ENCODE results near the gene CRIM1. TPM values are rescaled to one million over a fixed set of nuclear protein-coding genes. Genes with fewer than 3 reads are reported as not detected.

Gene CRIM1
- total RNA-seq, 2 donors from 2014 or later: 217 to 465 TPM

- ATAC-seq (ENCODE audit: insufficient number of reproducible peaks, low FRiP score, low read depth) (no peak), DNase-seq (ENCODE audit: low spot score) (no peak)
- H3K9me3 ChIP-seq: no peaks in the 10 kb centered on the region
- TF ChIP-seq CTCF (IDR thresholded peaks at IDR 0.05): no peak
- no peaks in the 10 kb centered on the region for H3K27me3 ChIP-seq (replicated peaks; ENCODE audit: insufficient read depth)
- no peak overlapping the region for H3K4me3 ChIP-seq
- peaks cover 32 to 55% of the 10 kb centered on the region in 2 donors for H3K4me1 ChIP-seq (ENCODE audit: control insufficient read depth in 1 of 2, low read depth in 2 of 2)
- H3K27ac ChIP-seq: peak overlapping the region in 1 of 2 donors; percentile 45
- H3K36me3 ChIP-seq: no peaks in the 10 kb centered on the region
Observed at GRCh38 chr2:36466135-36466534, 110.6 kb downstream of the CRIM1 start.

DNA sequence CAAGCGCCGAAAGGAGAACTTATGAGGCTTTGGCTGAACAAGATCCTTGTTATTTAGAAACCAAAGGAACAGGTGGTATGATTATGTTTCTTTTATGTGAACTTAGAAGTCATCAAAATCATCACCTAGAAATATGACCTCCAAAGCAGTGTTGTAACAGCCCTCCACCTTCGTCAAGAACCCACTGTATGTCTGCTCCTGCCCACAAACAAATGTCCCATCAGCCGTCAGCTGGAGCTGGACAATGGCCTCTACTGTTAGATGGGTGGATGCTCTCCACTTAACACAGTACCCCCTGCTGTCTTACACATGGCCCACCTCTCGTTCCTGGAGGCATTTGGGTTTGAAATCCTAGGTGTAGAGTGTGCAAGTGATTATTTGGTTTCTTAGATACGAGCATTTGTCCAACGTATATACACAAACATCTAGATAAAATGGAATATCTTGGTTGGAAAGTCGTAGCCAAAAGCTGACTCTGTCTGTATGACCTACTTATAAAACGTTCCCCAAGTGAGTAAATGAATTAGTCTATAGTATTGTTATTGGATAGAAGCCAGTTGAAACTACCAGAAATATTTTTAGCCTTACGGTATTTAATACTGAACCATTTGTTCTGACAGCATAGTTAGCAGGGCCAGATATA is 113.0 kb downstream of the CRIM1 start:
- ATAC-seq (ENCODE audit: insufficient number of reproducible peaks, low FRiP score, low read depth) (peak; percentile 9), DNase-seq (ENCODE audit: low spot score) (no peak)
- Histone ChIP-seq H3K27me3 (replicated peaks; ENCODE audit: insufficient read depth) (no peaks in the 10 kb centered on the region), H3K9me3 (no peaks in the 10 kb centered on the region), H3K4me1 (ENCODE audit: control insufficient read depth in 1 of 2, low read depth in 2 of 2) (peaks cover 23 to 38% of the 10 kb centered on the region in 2 donors), H3K4me3 (no peak overlapping the region), H3K36me3 (no peaks in the 10 kb centered on the region), H3K27ac (peak overlapping the region; percentile 62 to 72)
- TF ChIP-seq CTCF (IDR thresholded peaks at IDR 0.05): no peak

DNA sequence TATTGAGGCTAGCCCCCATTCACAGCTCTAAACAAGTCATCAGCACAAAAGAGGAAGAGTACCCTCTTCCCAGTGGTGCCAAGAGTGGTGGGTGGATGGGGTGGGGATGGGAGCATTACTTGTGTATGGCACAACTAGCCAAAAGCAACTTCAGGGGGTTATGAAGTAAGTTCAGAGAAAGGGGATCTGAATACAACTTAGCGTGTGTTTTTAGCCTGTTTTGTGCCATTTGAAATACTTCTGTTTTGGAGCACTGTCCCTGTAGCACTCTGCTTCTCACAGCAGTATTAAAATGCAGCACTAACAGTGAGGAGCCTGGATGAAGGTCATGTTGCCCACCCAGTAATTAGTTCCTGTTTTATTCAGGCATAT is 113.5 kb downstream of the CRIM1 start:
- H3K9me3 ChIP-seq: no peaks in the 10 kb centered on the region
- no peaks in the 10 kb centered on the region for H3K36me3 ChIP-seq
- DNase-seq (ENCODE audit: low spot score): no peak
- no peak for TF ChIP-seq CTCF (IDR thresholded peaks at IDR 0.05)
- peak overlapping the region; percentile 10 for H3K4me3 ChIP-seq
- H3K27ac ChIP-seq: peak overlapping the region; percentile 62 to 72
- H3K4me1 ChIP-seq (ENCODE audit: control insufficient read depth in 1 of 2, low read depth in 2 of 2): peaks cover 23 to 33% of the 10 kb centered on the region in 2 donors
- no peak for ATAC-seq (ENCODE audit: insufficient number of reproducible peaks, low FRiP score, low read depth)
- H3K27me3 ChIP-seq (replicated peaks; ENCODE audit: insufficient read depth): no peaks in the 10 kb centered on the region

GRCh38 chr2:36469710-36470109 is 114.1 kb downstream of the CRIM1 start:
- DNase-seq (ENCODE audit: low spot score) (no peak), ATAC-seq (ENCODE audit: insufficient number of reproducible peaks, low FRiP score, low read depth) (no peak)
- peaks cover 23 to 31% of the 10 kb centered on the region in 2 donors for H3K4me1 ChIP-seq (ENCODE audit: control insufficient read depth in 1 of 2, low read depth in 2 of 2)
- H3K9me3 ChIP-seq: no peaks in the 10 kb centered on the region
- TF ChIP-seq CTCF (IDR thresholded peaks at IDR 0.05): no peak
- peak overlapping the region; percentile 62 to 72 for H3K27ac ChIP-seq
- H3K36me3 ChIP-seq: no peaks in the 10 kb centered on the region
- no peaks in the 10 kb centered on the region for H3K27me3 ChIP-seq (replicated peaks; ENCODE audit: insufficient read depth)
- no peak overlapping the region for H3K4me3 ChIP-seq

- H3K27ac ChIP-seq: no peak overlapping the region
- ATAC-seq (ENCODE audit: insufficient number of reproducible peaks, low FRiP score, low read depth) (no peak), DNase-seq (ENCODE audit: low spot score) (no peak)
- H3K4me1 ChIP-seq (ENCODE audit: control insufficient read depth in 1 of 2, low read depth in 2 of 2): peaks cover 31 to 37% of the 10 kb centered on the region in 2 donors
- TF ChIP-seq CTCF (IDR thresholded peaks at IDR 0.05): no peak
- H3K27me3 ChIP-seq (replicated peaks; ENCODE audit: insufficient read depth): no peaks in the 10 kb centered on the region
- peaks cover 11% of the 10 kb centered on the region for H3K36me3 ChIP-seq
- H3K9me3 ChIP-seq: peaks cover 10% of the 10 kb centered on the region
- no peak overlapping the region for H3K4me3 ChIP-seq
Observed at GRCh38 chr2:36473230-36473629, 117.7 kb downstream of the CRIM1 start.

Measured in thoracic aorta (tissue), 2 donors.